ENCODE data around the gene KLHDC8A. TPM values are rescaled to one million over a fixed set of nuclear protein-coding genes. Genes with fewer than 3 reads are reported as not detected.

The KLHDC8A gene
- total RNA-seq, 2 experiments from 2014 or later, result not detected

DNA sequence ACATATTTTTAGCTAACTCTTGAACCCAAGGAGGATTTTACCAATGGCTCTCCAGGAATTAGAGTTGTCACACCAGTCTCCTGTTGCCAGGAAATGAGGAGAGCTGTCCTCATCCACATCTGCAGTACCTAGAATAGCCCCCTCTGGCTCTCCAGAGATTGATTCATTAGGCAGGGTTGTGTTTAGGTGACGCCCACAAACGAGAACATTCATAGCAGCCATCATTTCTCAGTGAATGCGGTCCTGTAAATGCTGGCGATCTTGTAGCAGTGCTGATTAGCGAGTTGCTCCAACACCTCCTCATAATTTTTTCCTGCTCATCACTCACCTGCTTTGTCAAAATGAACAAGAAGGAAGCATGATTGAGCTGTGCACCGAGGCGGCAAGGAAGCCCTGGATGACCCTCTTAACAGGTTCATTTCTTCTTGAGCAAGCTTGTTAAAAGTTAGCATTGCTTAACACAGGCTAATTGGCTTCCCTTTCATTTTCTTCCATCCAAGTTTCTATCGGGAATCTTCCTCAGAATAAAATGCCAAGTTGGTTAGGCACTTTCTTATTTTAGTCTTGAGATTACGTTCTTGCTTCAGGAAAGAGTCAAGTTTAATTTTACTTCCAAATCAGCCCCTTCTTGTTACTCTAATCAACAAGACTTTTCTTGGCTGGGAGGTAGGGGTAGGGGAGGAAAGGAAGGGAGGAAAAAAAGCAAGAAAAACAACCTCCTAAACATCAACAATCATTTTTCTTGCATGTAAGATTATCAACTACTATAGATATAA lies 16.5 kb upstream of the KLHDC8A start:
- ChIA-PET POLR2A (no interaction called here), CTCF (interaction anchor here (1.6 to 2.9 kb wide), 2 partner anchors 19 to 312 kb away, joined by 4 to 12 read pairs; no protein-coding TSS in a partner anchor)
- Mint-ChIP-seq H3K27me3 (peaks cover 12% of the 10 kb centered on the region), H3K4me1 (ENCODE audit: low read depth) (peaks cover 11% of the 10 kb centered on the region), H3K4me3 (no peak overlapping the region), H3K9me3 (no peaks in the 10 kb centered on the region), H3K27ac (no peak overlapping the region), H3K36me3 (ENCODE audit: low read depth) (no peaks in the 10 kb centered on the region)
- no peak for DNase-seq
- intact Hi-C loops (cut with micrococcal nuclease), result no loop called here
- no peak for ATAC-seq
- TF ChIP-seq, protein P1, sequence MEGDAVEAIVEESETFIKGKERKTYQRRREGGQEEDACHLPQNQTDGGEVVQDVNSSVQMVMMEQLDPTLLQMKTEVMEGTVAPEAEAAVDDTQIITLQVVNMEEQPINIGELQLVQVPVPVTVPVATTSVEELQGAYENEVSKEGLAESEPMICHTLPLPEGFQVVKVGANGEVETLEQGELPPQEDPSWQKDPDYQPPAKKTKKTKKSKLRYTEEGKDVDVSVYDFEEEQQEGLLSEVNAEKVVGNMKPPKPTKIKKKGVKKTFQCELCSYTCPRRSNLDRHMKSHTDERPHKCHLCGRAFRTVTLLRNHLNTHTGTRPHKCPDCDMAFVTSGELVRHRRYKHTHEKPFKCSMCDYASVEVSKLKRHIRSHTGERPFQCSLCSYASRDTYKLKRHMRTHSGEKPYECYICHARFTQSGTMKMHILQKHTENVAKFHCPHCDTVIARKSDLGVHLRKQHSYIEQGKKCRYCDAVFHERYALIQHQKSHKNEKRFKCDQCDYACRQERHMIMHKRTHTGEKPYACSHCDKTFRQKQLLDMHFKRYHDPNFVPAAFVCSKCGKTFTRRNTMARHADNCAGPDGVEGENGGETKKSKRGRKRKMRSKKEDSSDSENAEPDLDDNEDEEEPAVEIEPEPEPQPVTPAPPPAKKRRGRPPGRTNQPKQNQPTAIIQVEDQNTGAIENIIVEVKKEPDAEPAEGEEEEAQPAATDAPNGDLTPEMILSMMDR (IDR thresholded peaks at IDR 0.05), result no peak

DNA sequence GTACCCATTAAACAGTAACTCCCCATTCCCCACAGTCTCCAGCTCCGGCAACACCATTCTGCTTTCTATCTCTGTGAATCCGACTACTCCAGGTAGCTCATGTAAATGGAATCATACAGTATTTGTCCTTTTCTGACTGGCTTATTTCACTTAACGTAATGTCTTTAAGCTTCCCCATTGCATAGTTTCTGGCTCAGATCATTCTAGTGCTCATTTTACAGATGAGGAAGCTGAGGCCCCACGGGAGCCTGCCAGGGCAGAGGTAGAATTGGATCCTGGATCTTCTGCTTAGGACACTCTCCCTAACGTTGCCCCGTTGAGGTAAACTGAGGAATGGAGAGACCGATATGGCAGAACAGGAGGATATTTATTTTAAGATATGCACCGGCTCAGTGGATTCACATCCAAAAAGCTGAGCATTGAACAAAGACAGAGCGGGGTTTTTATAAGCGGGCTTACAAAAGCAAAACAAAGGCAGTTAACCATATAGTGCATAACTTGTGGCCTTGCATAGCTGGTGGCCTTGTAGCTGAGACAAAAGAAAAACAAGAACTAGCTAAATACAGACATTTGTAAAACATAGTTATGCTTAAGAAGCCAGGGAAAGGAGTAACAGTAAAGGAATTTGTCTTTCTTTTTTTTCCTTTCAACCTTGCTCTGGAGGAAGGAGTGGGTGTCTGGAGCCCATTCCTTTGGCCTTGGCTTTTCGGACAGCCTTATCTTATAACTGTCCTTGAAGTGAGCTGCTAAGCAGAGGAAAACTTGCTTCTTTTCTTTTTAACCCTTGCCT lies 15.3 kb upstream of the KLHDC8A start:
- Mint-ChIP-seq H3K4me1 (ENCODE audit: low read depth) (peaks cover 11% of the 10 kb centered on the region), H3K27ac (no peak overlapping the region), H3K36me3 (ENCODE audit: low read depth) (no peaks in the 10 kb centered on the region), H3K4me3 (no peak overlapping the region), H3K27me3 (peaks cover 6% of the 10 kb centered on the region), H3K9me3 (no peaks in the 10 kb centered on the region)
- TF ChIP-seq, protein P1 (IDR thresholded peaks at IDR 0.05), result no peak
- ChIA-PET POLR2A (no interaction called here), CTCF (interaction anchor here (0.6 to 2.9 kb wide), 3 partner anchors 13 to 37 kb away, joined by 3 to 12 read pairs (median 4); no protein-coding TSS in a partner anchor)
- DNase-seq (no peak), ATAC-seq (no peak)
- intact Hi-C loops (cut with micrococcal nuclease), result no loop called here

GRCh38 chr1:205370780-205371179 lies 14.1 kb upstream of the KLHDC8A start:
- Mint-ChIP-seq H3K9me3 (no peaks in the 10 kb centered on the region), H3K4me1 (ENCODE audit: low read depth) (peaks cover 11% of the 10 kb centered on the region), H3K27me3 (peaks cover 6% of the 10 kb centered on the region), H3K27ac (no peak overlapping the region), H3K36me3 (ENCODE audit: low read depth) (no peaks in the 10 kb centered on the region), H3K4me3 (no peak overlapping the region)
- POLR2A ChIA-PET, result no interaction called here
- CTCF ChIA-PET, result interaction anchor here (0.9 to 2.9 kb wide), 2 partner anchors 17 to 116 kb away, joined by 4 to 12 read pairs; no protein-coding TSS in a partner anchor
- DNase-seq (no peak), ATAC-seq (no peak)
- TF ChIP-seq, protein P1 (IDR thresholded peaks at IDR 0.05), result no peak
- intact Hi-C loops (cut with micrococcal nuclease), result no loop called here

DNA sequence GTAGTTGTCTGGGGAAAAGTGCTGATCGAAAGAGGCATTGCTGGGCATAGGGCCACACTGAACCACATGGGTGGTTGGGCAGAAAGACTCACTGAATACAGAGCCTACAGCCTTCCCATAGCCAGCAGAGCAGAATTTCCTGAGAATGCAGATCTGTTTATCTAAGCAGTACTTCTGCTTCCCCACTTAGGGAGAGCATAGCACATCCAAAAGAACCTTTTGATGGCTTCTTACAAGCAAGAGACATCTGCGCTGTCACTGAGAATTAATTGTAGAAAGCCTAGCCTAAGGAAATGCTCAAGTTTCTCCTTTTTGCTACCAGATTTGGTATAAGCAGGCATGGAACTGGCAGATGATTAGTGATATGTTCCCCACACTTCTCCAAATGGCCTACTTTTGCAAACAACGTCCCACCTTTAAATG lies 13.0 kb upstream of the KLHDC8A start:
- CTCF ChIA-PET, result interaction anchor here (0.9 to 4.9 kb wide), 4 partner anchors 15 to 119 kb away, joined by 3 to 30 read pairs (median 4); no protein-coding TSS in a partner anchor
- no peaks in the 10 kb centered on the region for H3K36me3 Mint-ChIP-seq (ENCODE audit: low read depth)
- DNase-seq (no peak), ATAC-seq (no peak)
- peaks cover 6% of the 10 kb centered on the region for H3K27me3 Mint-ChIP-seq
- H3K9me3 Mint-ChIP-seq, result no peaks in the 10 kb centered on the region
- POLR2A ChIA-PET, result interaction anchor here (0.7 kb wide), 1 partner anchor 256 kb away, joined by 3 read pairs; no protein-coding TSS in a partner anchor
- peaks cover 10% of the 10 kb centered on the region for H3K4me1 Mint-ChIP-seq (ENCODE audit: low read depth)
- no peak overlapping the region for H3K4me3 Mint-ChIP-seq
- TF ChIP-seq, protein P1 (IDR thresholded peaks at IDR 0.05), result no peak
- intact Hi-C loops (cut with micrococcal nuclease), result no loop called here
- H3K27ac Mint-ChIP-seq, result no peak overlapping the region

Measured in activated CD8-positive, alpha-beta T cell treated with anti-CD3 and anti-CD28 coated beads for 36 hours (primary cell).